Motor neuron (in vitro differentiated cells): ENCODE data around the gene ANGPTL2. TPM values are rescaled to one million over a fixed set of nuclear protein-coding genes. Genes with fewer than 3 reads are reported as not detected.

Experiments
- ATAC-seq, 8 experiments: fragments of 200-7000 bp; cut with Tn5 transposase; replicated peaks in 6 of 8; 2 replicates each; pipeline ENCODE4 v1.8.0; 2021; ENCODE audit warnings: mild to moderate bottlenecking in 8 of 8, moderate library complexity in 8 of 8
- H3K27ac ChIP-seq, 2 donors: fragments of 250-450 bp; sonication (Bioruptor Pico); 2 replicates each; pipeline ENCODE4 v1.9.0; 2021; ENCODE audit warnings: antibody characterized with exemption in 2 of 2, mild to moderate bottlenecking in 2 of 2, moderate library complexity in 1 of 2
- H3K4me1 ChIP-seq, 2 donors: fragments of 250-450 bp; sonication (Bioruptor Pico); replicated peaks in 1 of 2; 2 replicates each; pipeline ENCODE4 v1.6.1; 2021; ENCODE audit warnings: antibody characterized with exemption in 2 of 2, mild to moderate bottlenecking in 2 of 2, moderate library complexity in 1 of 2
- H3K4me3 ChIP-seq, 5 donors: fragments of 250-450 bp; sonication (Bioruptor Pico); 2 replicates each; pipeline ENCODE4 v1.9.0; 2021; ENCODE audit warnings: antibody characterized with exemption in 5 of 5, mild to moderate bottlenecking in 5 of 5, moderate library complexity in 4 of 5
- WGBS, 10 experiments: fragments of 450-650 bp; shearing (Covaris generic); methylation state at CpG; one replicate each; pipeline ENCODE4 v1.0.0; 2022; 5-methylcytosine and 5-hydroxymethylcytosine counted together
- in situ Hi-C, 9 experiments: fragments of 400-800 bp; cut with MboI; loops; one replicate each; pipeline ENCODE4 v1.15.0; 2021; ENCODE audit warnings: low sequenced_read_pairs in 9 of 9, low pct_unique_long_range_greater_than_20kb in 2 of 9; ENCODE audit not compliant: unreplicated experiment in 9 of 9
- total RNA-seq, 8 experiments: library from RNA; unstranded; fragments of 300-600 nt; gene quantifications; 2 replicates each; pipeline versions ENCODE4 v1.2.3 to v1.2.4, GENCODE V29; 2022

The ANGPTL2 gene
- total RNA-seq, 8 experiments from 2014 or later = 1.1 to 42.1 (median 4.8) TPM

DNA sequence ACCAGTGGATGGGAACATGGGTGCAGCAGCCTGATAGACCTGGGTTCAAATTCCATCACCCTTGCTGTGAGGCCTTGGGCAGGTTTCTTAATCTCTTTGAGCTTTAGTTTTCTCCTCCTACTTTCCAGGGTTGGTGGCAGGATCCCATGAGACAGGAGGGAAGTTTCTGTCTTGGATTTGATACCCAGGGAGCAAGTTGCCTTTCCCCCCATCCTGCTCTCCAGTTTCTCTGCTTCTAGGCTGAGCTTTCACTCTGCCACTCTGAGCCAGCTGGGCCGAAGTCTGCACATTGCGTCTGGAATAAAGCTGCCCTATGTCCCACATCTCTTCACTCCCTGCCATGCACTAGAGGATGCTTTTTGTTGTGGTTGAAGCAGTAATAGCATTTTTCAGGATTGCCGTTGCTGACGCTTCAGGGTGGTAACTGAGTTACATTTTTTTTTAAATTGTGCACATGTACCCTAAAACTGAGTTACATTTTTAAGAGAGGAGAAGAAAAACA lies 40.5 kb upstream of the ANGPTL2 start:
- WGBS, 10 experiments = 0 to 100% (median 95%) methylated on average over 1 to 4 of the region's 4 CpGs; no CpG with 5 or more reads in 2 of the 10 experiments
- Histone ChIP-seq H3K27ac (no peak overlapping the region), H3K4me3 (no peak overlapping the region), H3K4me1 (peaks cover 9% of the 10 kb centered on the region in 2 donors)
- no peak for ATAC-seq
- in situ Hi-C loops = no loop called here

DNA sequence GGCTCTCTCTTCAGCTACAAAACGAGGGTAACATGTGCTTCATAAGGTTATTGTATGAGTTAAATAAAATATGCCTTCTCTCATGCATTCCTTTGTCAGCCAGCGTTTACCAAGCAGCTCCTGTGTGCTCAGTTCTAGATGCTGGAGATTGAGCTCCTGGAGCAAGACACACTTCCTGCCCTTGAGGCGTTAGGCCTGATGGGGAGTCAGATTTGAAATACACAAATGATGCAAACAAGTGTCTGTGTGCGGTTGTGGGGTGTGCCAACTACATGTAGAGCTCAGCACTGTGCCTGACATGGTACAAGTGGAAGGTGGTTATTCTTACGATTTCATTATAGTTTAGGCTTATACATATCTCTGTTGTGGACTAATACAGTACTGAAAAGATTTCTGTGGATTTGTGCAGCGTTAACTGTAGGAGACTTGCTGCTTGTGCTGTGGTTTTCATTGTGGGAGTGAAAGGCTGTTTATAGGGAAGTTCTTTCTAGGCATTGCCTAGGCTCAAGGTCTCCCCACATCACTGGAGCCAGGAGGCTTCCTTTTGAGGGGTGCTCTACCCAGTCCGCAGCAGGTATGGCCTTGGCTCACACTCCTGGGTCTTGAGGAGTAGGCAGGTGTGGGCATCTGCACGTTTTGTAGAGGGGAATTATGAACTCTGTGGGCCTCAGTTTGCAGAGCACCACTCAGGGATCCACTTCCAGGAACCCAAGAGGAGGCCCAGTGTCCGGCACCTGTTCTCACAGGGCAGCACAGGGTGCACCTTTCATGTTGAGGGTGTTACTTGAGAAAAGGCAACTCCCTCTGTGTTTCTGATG lies 39.8 kb upstream of the ANGPTL2 start:
- peak in 3 of 8 experiments; percentile 9 to 58 (median 15) for ATAC-seq
- H3K4me1 ChIP-seq = peaks cover 9% of the 10 kb centered on the region in 2 donors
- H3K4me3 ChIP-seq = no peak overlapping the region
- in situ Hi-C loops = no loop called here
- 40 to 75% (median 64%) methylated on average over 1 to 8 of the region's 9 CpGs; no CpG with 5 or more reads in 2 of the 10 experiments for WGBS, 10 experiments
- no peak overlapping the region for H3K27ac ChIP-seq

DNA sequence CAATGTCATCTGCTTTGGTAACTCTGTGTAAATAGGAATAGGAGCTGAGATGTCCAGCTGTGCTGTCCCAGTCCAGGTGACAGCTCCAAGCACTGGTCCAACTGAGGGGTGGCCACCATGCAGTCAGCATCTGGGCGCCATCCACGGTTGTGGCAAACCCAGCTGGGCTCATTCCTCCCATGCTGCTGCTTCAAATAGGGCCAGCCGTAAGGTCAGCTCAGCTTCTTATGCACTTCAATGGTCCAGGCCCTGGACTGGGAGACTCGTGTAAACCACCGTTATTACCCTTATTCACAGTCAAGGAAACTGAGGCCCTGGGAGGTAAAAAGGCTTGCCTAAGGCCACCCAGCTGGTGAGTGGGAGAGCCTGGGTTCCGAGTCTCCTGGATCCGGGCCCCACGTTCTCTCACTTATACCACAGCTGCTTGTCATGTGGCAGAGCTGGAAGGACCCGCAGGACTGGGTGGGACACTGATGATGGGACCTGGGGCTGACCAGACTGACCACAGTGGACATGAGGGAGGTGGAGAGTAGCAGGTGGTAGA lies 38.7 kb upstream of the ANGPTL2 start:
- H3K4me3 ChIP-seq = no peak overlapping the region
- in situ Hi-C loops = no loop called here
- ATAC-seq = no peak
- no peak overlapping the region for H3K27ac ChIP-seq
- peaks cover 9% of the 10 kb centered on the region in 2 donors for H3K4me1 ChIP-seq
- WGBS, 10 experiments = 70 to 100% (median 90%) methylated on average over 1 to 6 of the region's 9 CpGs; no CpG with 5 or more reads in 3 of the 10 experiments

DNA sequence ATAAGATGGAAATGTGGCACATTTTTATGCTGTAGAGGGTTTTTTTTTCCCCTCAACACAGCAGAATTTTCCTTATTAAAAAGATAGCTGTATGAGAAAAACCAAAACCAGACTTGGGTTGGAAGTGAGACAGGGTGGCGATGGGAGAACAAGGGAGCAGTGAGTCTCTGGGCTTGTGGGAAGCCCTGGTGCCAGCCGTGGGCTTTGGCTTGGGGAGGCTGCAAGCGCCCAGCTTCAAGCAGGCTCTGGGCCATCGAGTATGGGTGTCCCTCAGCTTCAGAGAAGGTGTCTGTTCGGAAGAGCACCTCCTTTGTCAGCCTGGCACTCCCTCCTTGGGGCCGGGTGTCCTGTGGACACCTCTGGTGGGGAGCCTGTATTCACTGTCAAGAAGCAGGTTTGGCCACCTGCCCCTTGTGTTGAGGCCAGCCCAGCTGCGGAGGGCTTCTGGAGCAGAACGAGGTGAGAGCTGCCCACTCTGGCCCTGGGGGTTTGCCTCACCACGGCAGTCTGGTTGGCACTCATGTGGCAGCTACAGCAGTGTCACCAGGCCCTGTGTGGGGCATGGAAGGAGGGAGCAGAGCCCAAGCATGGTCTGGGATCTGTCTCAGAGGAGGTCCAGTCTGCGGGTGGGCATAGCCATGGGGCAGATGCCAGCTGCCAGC lies 37.6 kb upstream of the ANGPTL2 start:
- Histone ChIP-seq H3K4me3 (no peak overlapping the region), H3K27ac (no peak overlapping the region), H3K4me1 (peaks cover 9% of the 10 kb centered on the region in 2 donors)
- ATAC-seq = no peak
- in situ Hi-C loops = no loop called here
- 40 to 74% (median 40%) methylated on average over 1 to 4 of the region's 10 CpGs; no CpG with 5 or more reads in 7 of the 10 experiments for WGBS, 10 experiments

GRCh38 chr9:127159325-127159801 lies 36.9 kb upstream of the ANGPTL2 start:
- Histone ChIP-seq H3K4me3 (no peak overlapping the region), H3K4me1 (peaks cover 9% of the 10 kb centered on the region in 2 donors), H3K27ac (no peak overlapping the region)
- in situ Hi-C loops = no loop called here
- ATAC-seq = peak; percentile 39 to 99 (median 94)
- WGBS, 10 experiments = 30 to 71% (median 41%) methylated on average over 1 to 4 of the region's 5 CpGs; no CpG with 5 or more reads in 2 of the 10 experiments

GRCh38 chr9:127158786-127159324 lies 36.4 kb upstream of the ANGPTL2 start:
- 81 to 100% (median 91%) methylated on average over 1 to 4 of the region's 4 CpGs for WGBS, 10 experiments
- ATAC-seq = peak in 1 of 8 experiments; percentile 50
- in situ Hi-C loops = no loop called here
- Histone ChIP-seq H3K27ac (no peak overlapping the region), H3K4me3 (no peak overlapping the region), H3K4me1 (peaks cover 9% of the 10 kb centered on the region in 2 donors)

- in situ Hi-C loops = no loop called here
- ATAC-seq = no peak
- H3K4me1 ChIP-seq = peaks cover 9% of the 10 kb centered on the region in 2 donors
- 72 to 90% (median 82%) methylated on average over 1 to 5 of the region's 5 CpGs; no CpG with 5 or more reads in 1 of the 10 experiments for WGBS, 10 experiments
- H3K27ac ChIP-seq = no peak overlapping the region
- H3K4me3 ChIP-seq = no peak overlapping the region
These were observed 33.0 kb upstream of the ANGPTL2 start for GRCh38 chr9:127155314-127155960.

GRCh38 chr9:127154390-127155191 lies 32.2 kb upstream of the ANGPTL2 start:
- Histone ChIP-seq H3K27ac (no peak overlapping the region), H3K4me1 (peaks cover 8% of the 10 kb centered on the region in 2 donors), H3K4me3 (no peak overlapping the region)
- peak in 3 of 8 experiments; percentile 50 to 79 (median 58) for ATAC-seq
- 15 to 100% (median 72%) methylated on average over 2 to 12 of the region's 13 CpGs; no CpG with 5 or more reads in 1 of the 10 experiments for WGBS, 10 experiments
- in situ Hi-C loops = no loop called here

- Histone ChIP-seq H3K4me1 (peaks cover 2% of the 10 kb centered on the region in 2 donors), H3K4me3 (no peak overlapping the region), H3K27ac (no peak overlapping the region)
- ATAC-seq = peak in 1 of 8 experiments; percentile 34
- in situ Hi-C loops = no loop called here
- 80 to 100% (median 100%) methylated on average over 1 to 4 of the region's 5 CpGs; no CpG with 5 or more reads in 6 of the 10 experiments for WGBS, 10 experiments
These were observed 31.6 kb upstream of the ANGPTL2 start for GRCh38 chr9:127154003-127154389.

- Histone ChIP-seq H3K4me3 (no peak overlapping the region), H3K27ac (no peak overlapping the region), H3K4me1 (no peaks in the 10 kb centered on the region)
- WGBS, 10 experiments = 92 to 100% (median 100%) methylated on average over 1 to 4 of the region's 4 CpGs; no CpG with 5 or more reads in 5 of the 10 experiments
- no peak for ATAC-seq
- in situ Hi-C loops = no loop called here
These were observed 31.1 kb upstream of the ANGPTL2 start for GRCh38 chr9:127153501-127153900.

GRCh38 chr9:127149463-127150390 lies 27.3 kb upstream of the ANGPTL2 start:
- WGBS, 10 experiments = 0 to 100% (median 67%) methylated on average over 1 to 4 of the region's 6 CpGs; no CpG with 5 or more reads in 2 of the 10 experiments
- no peak for ATAC-seq

More at GRCh38 chr9:127149463-127150390, 27.3 kb upstream of the ANGPTL2 start:
- H3K27ac ChIP-seq = no peak overlapping the region
- in situ Hi-C loops = no loop called here
- H3K4me1 ChIP-seq = no peaks in the 10 kb centered on the region
- no peak overlapping the region for H3K4me3 ChIP-seq
